ENCODE results near the gene MXD4.

The MXD4 gene

GRCh38 chr4:2254665-2255500 is 7.0 kb downstream of the MXD4 start:
- in situ Hi-C loops (cut with MboI; ENCODE audit: low pct_unique_long_range_greater_than_20kb, low sequenced_read_pairs): no loop called here
- no peak for DNase-seq

GRCh38 chr4:2253160-2254084 is 8.5 kb downstream of the MXD4 start:
- in situ Hi-C loops (cut with MboI; ENCODE audit: low pct_unique_long_range_greater_than_20kb, low sequenced_read_pairs): no loop called here
- no peak for DNase-seq

DNA sequence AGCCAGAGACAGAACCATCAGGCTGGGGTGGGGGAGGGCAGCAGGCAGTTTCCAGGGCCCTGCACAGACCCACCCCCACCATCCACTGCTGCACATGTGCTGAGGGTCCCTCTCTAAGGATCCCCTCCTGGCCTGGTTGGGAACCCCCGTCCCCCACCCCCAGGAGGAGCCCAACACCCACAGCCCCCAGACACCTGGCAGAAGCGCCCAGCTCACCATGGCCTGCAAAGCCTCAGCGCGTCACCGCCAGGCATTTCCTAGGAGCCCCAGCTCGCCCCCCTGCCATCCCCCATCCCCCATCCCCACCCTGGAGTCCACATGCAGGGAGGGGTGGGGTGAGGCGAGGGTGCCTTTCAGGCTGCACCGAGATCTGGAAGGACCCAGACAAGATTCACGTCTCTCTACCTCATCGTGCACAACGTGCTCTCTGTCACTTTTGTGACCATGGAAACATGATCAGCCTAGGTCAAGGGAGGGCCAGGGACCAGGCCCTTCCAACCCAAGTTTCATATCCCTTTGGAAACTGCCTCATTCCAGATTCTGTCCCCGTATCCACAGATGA is 9.3 kb downstream of the MXD4 start:
- no peak for DNase-seq
- in situ Hi-C loops (cut with MboI; ENCODE audit: low pct_unique_long_range_greater_than_20kb, low sequenced_read_pairs): no loop called here

DNA sequence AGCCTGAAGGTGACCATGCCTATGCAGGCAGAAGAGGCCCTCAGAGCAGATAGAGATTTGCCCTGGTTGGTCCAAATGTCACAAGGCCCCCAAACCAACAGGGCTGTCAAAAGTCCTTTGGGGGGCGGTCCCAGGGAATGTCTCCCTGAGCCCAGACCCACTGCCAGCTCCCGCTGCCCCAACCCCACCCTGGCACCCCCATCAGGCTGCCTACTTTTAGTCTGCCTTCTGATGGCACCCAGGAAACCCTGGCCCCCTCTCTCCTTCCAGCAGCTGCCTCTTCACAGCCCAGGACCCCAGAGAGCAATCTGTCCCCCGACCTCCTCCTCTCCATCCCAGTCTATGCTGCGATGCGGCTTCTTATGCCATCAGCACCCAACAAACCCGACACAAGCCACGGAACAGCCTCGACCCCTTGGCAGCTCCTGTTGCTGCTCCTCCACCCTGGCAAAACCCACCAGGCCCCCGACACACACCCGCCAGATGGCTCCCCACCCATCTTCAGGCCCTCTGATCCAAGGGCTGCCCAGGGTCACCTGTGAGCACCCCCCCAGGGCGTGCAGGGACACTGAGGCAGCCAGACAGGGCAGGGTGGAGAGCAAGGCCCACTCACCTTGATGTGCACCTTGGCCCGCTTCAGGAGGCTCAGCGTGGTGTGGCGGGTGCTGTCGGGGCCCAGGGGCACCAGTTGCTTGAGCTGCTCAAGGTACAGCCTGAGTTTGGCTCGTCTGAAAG is 9.9 kb downstream of the MXD4 start:
- in situ Hi-C loops (cut with MboI; ENCODE audit: low pct_unique_long_range_greater_than_20kb, low sequenced_read_pairs): no loop called here
- no peak for DNase-seq

GRCh38 chr4:2251073-2251794 is 10.7 kb downstream of the MXD4 start:
- DNase-seq: no peak
- in situ Hi-C loops (cut with MboI; ENCODE audit: low pct_unique_long_range_greater_than_20kb, low sequenced_read_pairs): no loop called here

DNA sequence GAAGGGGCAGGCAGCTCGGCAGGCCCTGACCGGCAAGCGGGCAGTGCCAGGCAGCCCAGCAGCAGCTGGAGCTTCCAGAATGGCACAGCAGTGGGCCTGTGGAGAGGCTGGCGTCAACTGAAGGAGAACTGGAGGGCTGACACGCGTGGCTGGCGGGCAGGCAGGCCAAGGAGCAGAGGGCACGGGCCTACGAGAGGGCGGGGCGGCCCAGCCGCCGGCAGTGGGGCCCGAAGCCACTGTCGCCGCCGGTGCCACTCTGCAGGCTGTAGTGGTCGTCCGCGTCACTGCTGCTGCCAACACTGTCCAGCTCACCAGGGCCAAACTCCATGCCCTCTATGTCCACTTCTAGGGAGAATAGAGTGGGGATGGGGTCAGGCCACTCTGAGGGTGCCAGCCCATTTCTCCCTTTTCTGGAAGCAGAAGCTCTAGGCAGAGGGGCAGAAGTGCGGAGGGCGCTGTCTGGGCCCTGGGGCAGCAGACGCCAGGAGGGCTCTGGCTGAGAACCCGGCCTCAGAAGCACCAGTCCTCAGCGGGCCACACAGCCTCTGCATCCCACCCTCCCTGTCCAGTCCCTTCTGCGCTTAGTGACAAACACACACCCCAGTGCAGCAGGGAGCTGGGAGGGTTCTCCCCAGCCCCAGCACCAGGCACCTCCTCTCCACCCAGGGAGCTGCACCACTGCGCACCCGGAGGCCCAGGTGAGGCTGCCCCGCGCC is 11.4 kb downstream of the MXD4 start:
- in situ Hi-C loops (cut with MboI; ENCODE audit: low pct_unique_long_range_greater_than_20kb, low sequenced_read_pairs): no loop called here
- DNase-seq: no peak

GRCh38 chr4:2249526-2250356 is 12.2 kb downstream of the MXD4 start:
- in situ Hi-C loops (cut with MboI; ENCODE audit: low pct_unique_long_range_greater_than_20kb, low sequenced_read_pairs): no loop called here
- DNase-seq: no peak

DNA sequence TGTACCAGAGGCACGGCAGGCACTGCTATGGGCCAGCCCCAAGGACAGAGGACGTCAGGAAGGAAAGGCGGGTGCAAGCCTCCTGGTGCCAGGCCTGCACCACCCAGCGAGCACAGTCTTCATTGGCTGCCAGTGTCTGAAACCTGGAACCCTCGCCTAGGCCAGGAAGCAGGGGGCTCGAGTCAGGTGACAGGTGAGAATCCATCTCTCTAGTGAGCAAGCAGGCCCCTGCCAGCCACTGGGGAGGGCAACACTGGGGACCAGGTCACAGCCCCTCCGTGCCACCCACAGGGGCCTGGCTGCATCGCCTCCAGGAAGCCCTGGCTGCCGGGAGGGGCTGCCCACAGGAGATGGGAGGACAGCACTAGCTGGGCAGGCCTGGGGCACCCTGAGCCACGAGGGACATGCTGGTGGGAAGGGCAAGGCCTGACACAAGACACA is 13.1 kb downstream of the MXD4 start:
- in situ Hi-C loops (cut with MboI; ENCODE audit: low pct_unique_long_range_greater_than_20kb, low sequenced_read_pairs): no loop called here
- DNase-seq: no peak

- in situ Hi-C loops (cut with MboI; ENCODE audit: low pct_unique_long_range_greater_than_20kb, low sequenced_read_pairs): no loop called here
- no peak for DNase-seq
These were observed 13.7 kb downstream of the MXD4 start for GRCh38 chr4:2248044-2248780.

- in situ Hi-C loops (cut with MboI; ENCODE audit: low pct_unique_long_range_greater_than_20kb, low sequenced_read_pairs): no loop called here
- no peak for DNase-seq
These were observed 14.5 kb downstream of the MXD4 start for GRCh38 chr4:2247128-2248043.

GRCh38 chr4:2246384-2247127 is 15.4 kb downstream of the MXD4 start:
- DNase-seq: no peak
- in situ Hi-C loops (cut with MboI; ENCODE audit: low pct_unique_long_range_greater_than_20kb, low sequenced_read_pairs): no loop called here

GRCh38 chr4:2245787-2246275 is 16.1 kb downstream of the MXD4 start:
- no peak for DNase-seq
- in situ Hi-C loops (cut with MboI; ENCODE audit: low pct_unique_long_range_greater_than_20kb, low sequenced_read_pairs): no loop called here

DNA sequence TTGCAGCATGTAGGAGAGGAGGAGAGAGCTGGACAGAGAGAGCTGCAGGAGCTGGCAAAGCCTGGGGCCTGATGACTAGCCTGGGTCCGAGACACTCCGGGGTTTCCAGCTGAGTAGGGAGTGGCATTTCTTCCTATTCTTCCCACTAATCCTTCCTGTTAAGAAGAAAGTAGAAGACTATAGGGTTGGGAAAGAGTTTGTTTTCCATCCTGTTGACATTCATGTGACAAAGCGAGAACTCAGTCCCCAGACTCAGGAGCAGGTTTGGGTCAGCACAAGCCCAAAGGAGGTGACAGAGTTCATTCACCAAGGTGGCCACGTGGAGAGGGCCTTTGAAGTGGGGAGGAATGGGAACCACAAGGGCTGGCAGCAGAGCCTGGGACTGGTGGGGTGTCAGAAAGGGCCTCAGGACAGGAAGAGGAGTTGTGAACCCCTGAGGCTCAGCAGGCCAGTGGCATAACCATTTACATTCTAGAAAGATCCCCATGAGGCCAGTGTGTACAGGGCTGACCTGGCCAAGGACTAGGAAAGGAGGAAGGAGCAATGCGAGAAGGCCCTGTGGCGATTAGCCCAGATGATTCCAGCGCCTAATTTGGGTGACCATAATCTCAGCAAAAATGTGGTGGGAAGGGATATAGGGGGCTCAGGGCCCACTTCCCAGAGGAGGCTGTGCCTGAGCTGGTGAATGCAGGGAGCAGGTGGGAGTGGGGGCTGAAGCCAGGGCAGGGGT is 16.7 kb downstream of the MXD4 start:
- in situ Hi-C loops (cut with MboI; ENCODE audit: low pct_unique_long_range_greater_than_20kb, low sequenced_read_pairs): no loop called here
- no peak for DNase-seq

- in situ Hi-C loops (cut with MboI; ENCODE audit: low pct_unique_long_range_greater_than_20kb, low sequenced_read_pairs): no loop called here
These were observed 18.1 kb downstream of the MXD4 start for GRCh38 chr4:2243681-2244380.

More at GRCh38 chr4:2243681-2244380, 18.1 kb downstream of the MXD4 start:
- peak; percentile 80 for DNase-seq
